GM12878 (cell line): ENCODE results near the gene ADGRV1. TPM values are rescaled to one million over a fixed set of nuclear protein-coding genes. Genes with fewer than 3 reads are reported as not detected.

Source experiments
- ATAC-seq: fragments of 200-7000 bp; cut with Tn5 transposase; 3 replicates; pipeline ENCODE4 v1.9.1; 2020; ENCODE audit warnings: mild to moderate bottlenecking, moderate library complexity
- BruUV-seq: library from RNA; stranded (reverse); fragments of 400-500 nt; replicated peaks from 2 replicates; lab custom pipeline; 2021; lab: Mats Ljungman, UMichigan
- CTCF ChIA-PET: fragments of 300-600 bp; sonication (Branson Sonifier 250); formaldehyde crosslinking; extraction: SDS; loops from one replicate; lab custom pipeline; 2021; ENCODE audit warnings: inconsistent platforms; lab: Yijun Ruan, JAX
- POLR2A ChIA-PET: fragments of 350-600 bp; formaldehyde crosslinking; extraction: SDS; loops from one replicate; lab custom pipeline; 2021; ENCODE audit warnings: inconsistent platforms; lab: Charles Lee
- RAD21 ChIA-PET: fragments of 300-600 bp; sonication (Branson Sonifier 250); formaldehyde crosslinking; loops from one replicate; lab custom pipeline; 2023; ENCODE audit warnings: antibody characterized with exemption; ENCODE audit not compliant: unreplicated experiment; lab: Charles Lee
- SMC1A ChIA-PET: fragments of 300-600 bp; sonication (Branson Sonifier 250); formaldehyde crosslinking; loops from one replicate; lab custom pipeline; 2023; ENCODE audit not compliant: unreplicated experiment, uncharacterized antibody; lab: Charles Lee
- DNase-seq: peaks from one replicate; pipeline ENCODE4 v3.0.0-alpha.2; 2011; ENCODE audit warnings: low read depth, low spot score
- FAIRE-seq: peaks from 3 replicates; lab custom pipeline; 2011; peaks lifted over from hg19 to GRCh38; lab: Jason Lieb, UNC
- H2AFZ ChIP-seq: 2 replicates; pipeline ENCODE4 v1.6.0; 2011; ENCODE audit warnings: low read depth, low read length, control low read depth; ENCODE audit not compliant: control insufficient read depth
- H3K27ac ChIP-seq: 2 replicates; pipeline ENCODE4 v1.5.1; 2011; ENCODE audit warnings: control low read depth; ENCODE audit not compliant: control insufficient read depth, insufficient read depth
- H3K27me3 ChIP-seq, 2 experiments: replicated peaks in 1 of 2; 2 replicates each; pipeline versions ENCODE4 v1.6.0 to v1.6.1; 2011; ENCODE audit warnings: low read length in 1 of 2; ENCODE audit not compliant: control insufficient read depth in 2 of 2, insufficient read depth in 2 of 2
- H3K36me3 ChIP-seq, 2 experiments: 2 replicates each; pipeline ENCODE4 v1.5.1; 2011; ENCODE audit warnings: low read length in 1 of 2; ENCODE audit not compliant: control insufficient read depth in 2 of 2, insufficient read depth in 2 of 2
- H3K4me1 ChIP-seq: 2 replicates; pipeline ENCODE4 v1.6.1; 2011; ENCODE audit warnings: mild to moderate bottlenecking, low read length, moderate library complexity, mixed read lengths; ENCODE audit not compliant: control insufficient read depth, insufficient read depth
- H3K4me2 ChIP-seq: 2 replicates; pipeline ENCODE4 v1.6.0; 2011; ENCODE audit warnings: control low read depth; ENCODE audit not compliant: control insufficient read depth, insufficient read depth
- H3K4me3 ChIP-seq: fragments of 200-600 bp; sonication (generic); 2 replicates; pipeline ENCODE4 v1.5.1; 2016
- H3K79me2 ChIP-seq: 2 replicates; pipeline ENCODE4 v1.6.0; 2011; ENCODE audit warnings: low read length; ENCODE audit not compliant: control insufficient read depth, insufficient read depth
- H3K9ac ChIP-seq: 2 replicates; pipeline ENCODE4 v1.8.0; 2011; ENCODE audit warnings: low read length, control low read depth, mixed read lengths; ENCODE audit not compliant: control insufficient read depth, insufficient read depth
- H3K9me3 ChIP-seq: replicated peaks from 3 replicates; pipeline ENCODE4 v1.5.1; 2011; ENCODE audit warnings: mild to moderate bottlenecking, low read length; ENCODE audit not compliant: control insufficient read depth, insufficient read depth
- H4K20me1 ChIP-seq: 2 replicates; pipeline ENCODE4 v1.6.0; 2011; ENCODE audit not compliant: control insufficient read depth, insufficient read depth
- CEBPZ ChIP-seq: fragments of 150-350 bp; IDR thresholded peaks from 2 replicates; pipeline ENCODE4 v1.6.1; 2016; ENCODE audit warnings: low read depth, low read length
- FOS ChIP-seq: IDR thresholded peaks from 3 replicates; pipeline ENCODE4 v1.6.1; 2011; ENCODE audit warnings: borderline replicate concordance; ENCODE audit not compliant: insufficient read length; ENCODE audit errors: extremely low read depth
- GATAD2B ChIP-seq: fragments of 450-650 bp; conservative IDR thresholded peaks from 2 replicates; pipeline ENCODE4 v1.6.1; 2017; ENCODE audit warnings: low read depth, mild to moderate bottlenecking, moderate library complexity
- IRF4 ChIP-seq: IDR thresholded peaks from 2 replicates; pipeline ENCODE4 v1.6.1; 2011; ENCODE audit warnings: low read depth, low read length
- KAT2A ChIP-seq: conservative IDR thresholded peaks from 2 replicates; pipeline ENCODE4 v1.6.1; 2011; ENCODE audit warnings: low read depth, low read length; ENCODE audit not compliant: control insufficient read depth
- MEF2B ChIP-seq: fragments of 450-650 bp; IDR thresholded peaks from 2 replicates; pipeline ENCODE4 v1.6.1; 2018; ENCODE audit warnings: mild to moderate bottlenecking, moderate library complexity; ENCODE audit not compliant: partially characterized antibody, poor library complexity, severe bottlenecking
- NKRF ChIP-seq: fragments of 450-650 bp; conservative IDR thresholded peaks from 2 replicates; pipeline ENCODE4 v1.6.1; 2017; ENCODE audit warnings: mild to moderate bottlenecking, moderate library complexity
- RAD51 ChIP-seq: fragments of 450-650 bp; IDR thresholded peaks from 2 replicates; pipeline ENCODE4 v1.6.1; 2016; ENCODE audit warnings: moderate library complexity, mild to moderate bottlenecking, inconsistent platforms
- RCOR1 ChIP-seq: conservative IDR thresholded peaks from 2 replicates; pipeline ENCODE4 v1.6.1; 2012; ENCODE audit warnings: low read depth, low read length, improper control_type of control experiment
- REST ChIP-seq: IDR thresholded peaks from 2 replicates; pipeline ENCODE4 v1.6.1; 2012; ENCODE audit warnings: mild to moderate bottlenecking, low read depth, low read length
- RUNX3 ChIP-seq: IDR thresholded peaks from 2 replicates; pipeline ENCODE4 v1.6.1; 2012; ENCODE audit warnings: low read length, inconsistent platforms
- SMC3 ChIP-seq: IDR thresholded peaks from 2 replicates; pipeline ENCODE4 v1.6.1; 2011; ENCODE audit warnings: low read length, improper control_type of control experiment, borderline replicate concordance
- TBL1XR1 ChIP-seq: IDR thresholded peaks from 2 replicates; pipeline ENCODE4 v1.6.1; 2012; ENCODE audit warnings: low read depth, low read length, improper control_type of control experiment
- ZSCAN29 ChIP-seq: fragments of 450-650 bp; IDR thresholded peaks from 2 replicates; pipeline ENCODE4 v1.6.1; 2017; ENCODE audit warnings: mild to moderate bottlenecking, moderate library complexity
- WGBS: methylation state at CpG from one replicate; pipeline ENCODE4 v1.1.6; 2016; ENCODE audit warnings: low lambda C conversion rate; ENCODE audit not compliant: insufficient replicate concordance, insufficient coverage; ENCODE audit errors: missing lambda C conversion rate; 5-methylcytosine and 5-hydroxymethylcytosine counted together
- in situ Hi-C: fragments of 300-500 bp; cut with MboI; formaldehyde crosslinking; loops from 9 replicates; pipeline ENCODE4 v1.14.3; 2018; ENCODE audit warnings: mixed read lengths
- intact Hi-C: fragments of 100-400 bp; cut with micrococcal nuclease; formaldehyde crosslinking; loops from one replicate; pipeline ENCODE4 v1.14.2; 2022; ENCODE audit not compliant: unreplicated experiment
- polyA plus RNA-seq, 11 experiments: library from polyadenylated mRNA; depleted of rRNA in 4 of 11; unstranded in 6 of 11; stranded (reverse) in 5 of 11; fragments of >200 nt; fragmentation: Nextera tagmentation in 4 of 11; fragmentation: Illumina TruSeq in 1 of 11; extraction: Ambion mirVana in 4 of 11; extraction: Trizol in 1 of 11; gene quantifications; 1 replicate in 1 of 11; 2 replicates in 10 of 11; pipeline versions ENCODE4 v1.2.1 to v1.2.3, GENCODE V29; 2011 to 2016; ENCODE audit warnings: inconsistent platforms in 2 of 11, missing spikeins in 2 of 11, low read depth in 1 of 11
- total RNA-seq, 4 experiments: library from RNA; depleted of rRNA in 3 of 4; stranded (reverse); fragments of >200 nt in 3 of 4; fragmentation: Illumina TruSeq in 1 of 4; extraction: Trizol in 1 of 4; gene quantifications; 2 replicates each; pipeline versions ENCODE4 v1.2.1 to v1.2.3, GENCODE V29; 2013 to 2021

Gene ADGRV1
- total and polyA plus RNA-seq, 10 of the 15 experiments (the other 5 are each of a cell fraction or from before 2014, with no cell fraction given): 0.04 to 8.1 (median 0.16) TPM; not detected in 1

GRCh38 chr5:91183743-91184142, 625.1 kb downstream of the ADGRV1 start:
- no peak overlapping the region for H3K4me3 ChIP-seq
- ChIA-PET POLR2A (interaction anchor here (1.0 kb wide), 1 partner anchor 9 kb away, joined by 3 read pairs; no protein-coding TSS in a partner anchor), SMC1A (interaction anchor here (0.7 to 5.8 kb wide), 9 partner anchors 9 to 254 kb away, joined by 3 to 37 read pairs (median 4); no protein-coding TSS in a partner anchor), CTCF (interaction anchor here (1.0 to 2.7 kb wide), 14 partner anchors 9 to 201 kb away, joined by 3 to 15 read pairs (median 4); partner anchors contain the start of gene ARRDC3), RAD21 (interaction anchor here (0.6 to 3.1 kb wide), 10 partner anchors 14 to 252 kb away, joined by 3 to 23 read pairs (median 3); no protein-coding TSS in a partner anchor)
- H3K79me2 ChIP-seq: no peaks in the 10 kb centered on the region
- 55% methylated on average over 4 of the region's 4 CpGs for WGBS
- peak overlapping the region; percentile 15; the same call in 1 of the 2 replicates for H2AFZ ChIP-seq
- H3K4me2 ChIP-seq: no peak overlapping the region
- no peak for ATAC-seq
- no TSS peak for BruUV-seq
- no peak for FAIRE-seq
- in situ Hi-C loops (no loop called here), intact Hi-C loops (no loop called here)
- H3K4me1 ChIP-seq: peaks cover 5% of the 10 kb centered on the region; the same call in 1 of the 2 replicates
- no peaks in the 10 kb centered on the region for H3K36me3 ChIP-seq
- no peaks in the 10 kb centered on the region for H3K27me3 ChIP-seq
- no peaks in the 10 kb centered on the region for H3K9me3 ChIP-seq
- H4K20me1 ChIP-seq: no peaks in the 10 kb centered on the region
- DNase-seq: no peak
- H3K9ac ChIP-seq: no peak overlapping the region
- H3K27ac ChIP-seq: no peak overlapping the region
- TF ChIP-seq CEBPZ: no peak
- TF ChIP-seq GATAD2B: no peak
- no peak for TF ChIP-seq ZSCAN29
- TF ChIP-seq TBL1XR1: no peak
- no peak for TF ChIP-seq KAT2A
- TF ChIP-seq RCOR1: no peak
- no peak for TF ChIP-seq IRF4
- no peak for TF ChIP-seq REST
- no peak for TF ChIP-seq SMC3
- TF ChIP-seq NKRF: no peak
- TF ChIP-seq MEF2B: no peak
- no peak for TF ChIP-seq RAD51
- TF ChIP-seq FOS: no peak
- no peak for TF ChIP-seq RUNX3
